ENCODE results near the gene FAM241B.

FAM241B gene

GRCh38 chr10:69663369-69663947 is 33.4 kb downstream of the FAM241B start:
- DNase-seq: peak in 2 of 3 donors; percentile 5 to 10
- CTCF ChIA-PET: interaction anchor here (1.2 to 1.3 kb wide), 2 partner anchors 10 to 11 kb away, joined by 3 to 6 read pairs; no protein-coding TSS in a partner anchor
- POLR2A ChIA-PET: no interaction called here
- Histone ChIP-seq H3K9me3 (ENCODE audit: control extremely low read depth in 1 of 5, control insufficient read depth in 4 of 5, insufficient read depth in 2 of 5, low read depth in 1 of 5, low read length in 4 of 5) (no peaks in the 10 kb centered on the region), H3K27me3 (replicated peaks in 2 of 5; ENCODE audit: control insufficient read depth in 4 of 5, insufficient read depth in 5 of 5, low read length in 4 of 5) (peaks cover 0 to 14% (median 8%) of the 10 kb centered on the region in 5 experiments), H3K4me1 (ENCODE audit: control extremely low read depth in 1 of 4, control insufficient read depth in 4 of 4, insufficient read depth in 4 of 4, low read length in 3 of 4) (peaks cover 0 to 2% (median 0%) of the 10 kb centered on the region in 4 experiments), H3K36me3 (ENCODE audit: control insufficient read depth in 4 of 4, insufficient read depth in 4 of 4, low read length in 3 of 4) (no peaks in the 10 kb centered on the region), H3K27ac (ENCODE audit: insufficient read depth in 1 of 2, low read depth in 1 of 2, low read length in 2 of 2, poor library complexity in 1 of 2, severe bottlenecking in 2 of 2) (no peak overlapping the region), H3K4me3 (ENCODE audit: control insufficient read depth in 1 of 7, extremely low read depth in 1 of 7, insufficient read depth in 4 of 7, low read depth in 2 of 7, low read length in 6 of 7) (no peak overlapping the region)
- 97% methylated on average over 8 of the region's 9 CpGs for WGBS (ENCODE audit: insufficient coverage)

GRCh38 chr10:69665474-69666320 is 35.6 kb downstream of the FAM241B start:
- no peak overlapping the region for H3K27ac ChIP-seq (ENCODE audit: insufficient read depth in 1 of 2, low read depth in 1 of 2, low read length in 2 of 2, poor library complexity in 1 of 2, severe bottlenecking in 2 of 2)
- CTCF ChIA-PET: interaction anchor here (0.9 kb wide), 1 partner anchor 11 kb away, joined by 3 read pairs; no protein-coding TSS in a partner anchor
- no peaks in the 10 kb centered on the region for H3K9me3 ChIP-seq (ENCODE audit: control extremely low read depth in 1 of 5, control insufficient read depth in 4 of 5, insufficient read depth in 2 of 5, low read depth in 1 of 5, low read length in 4 of 5)
- peaks cover 0 to 2% (median 0%) of the 10 kb centered on the region in 4 experiments for H3K4me1 ChIP-seq (ENCODE audit: control extremely low read depth in 1 of 4, control insufficient read depth in 4 of 4, insufficient read depth in 4 of 4, low read length in 3 of 4)
- H3K36me3 ChIP-seq (ENCODE audit: control insufficient read depth in 4 of 4, insufficient read depth in 4 of 4, low read length in 3 of 4): no peaks in the 10 kb centered on the region
- WGBS (ENCODE audit: insufficient coverage): 84% methylated on average over 17 of the region's 17 CpGs
- no peak overlapping the region for H3K4me3 ChIP-seq (ENCODE audit: control insufficient read depth in 1 of 7, extremely low read depth in 1 of 7, insufficient read depth in 4 of 7, low read depth in 2 of 7, low read length in 6 of 7)
- H3K27me3 ChIP-seq (replicated peaks in 2 of 5; ENCODE audit: control insufficient read depth in 4 of 5, insufficient read depth in 5 of 5, low read length in 4 of 5): peaks cover 0 to 21% (median 8%) of the 10 kb centered on the region in 5 experiments
- POLR2A ChIA-PET: no interaction called here
- DNase-seq: no peak

- DNase-seq: no peak
- H3K27me3 ChIP-seq (replicated peaks in 2 of 5; ENCODE audit: control insufficient read depth in 4 of 5, insufficient read depth in 5 of 5, low read length in 4 of 5): peaks cover 0 to 21% (median 8%) of the 10 kb centered on the region in 5 experiments
- no peak overlapping the region for H3K27ac ChIP-seq (ENCODE audit: insufficient read depth in 1 of 2, low read depth in 1 of 2, low read length in 2 of 2, poor library complexity in 1 of 2, severe bottlenecking in 2 of 2)
- peaks cover 0 to under 1% (median 0%) of the 10 kb centered on the region in 4 experiments for H3K4me1 ChIP-seq (ENCODE audit: control extremely low read depth in 1 of 4, control insufficient read depth in 4 of 4, insufficient read depth in 4 of 4, low read length in 3 of 4)
- WGBS (ENCODE audit: insufficient coverage): 100% methylated on average over 3 of the region's 4 CpGs
- H3K4me3 ChIP-seq (ENCODE audit: control insufficient read depth in 1 of 7, extremely low read depth in 1 of 7, insufficient read depth in 4 of 7, low read depth in 2 of 7, low read length in 6 of 7): no peak overlapping the region
- H3K36me3 ChIP-seq (ENCODE audit: control insufficient read depth in 4 of 4, insufficient read depth in 4 of 4, low read length in 3 of 4): no peaks in the 10 kb centered on the region
- CTCF ChIA-PET: interaction anchor here (0.6 to 1.5 kb wide), 2 partner anchors 14 to 30 kb away, joined by 3 to 7 read pairs; no protein-coding TSS in a partner anchor
- POLR2A ChIA-PET: no interaction called here
- no peaks in the 10 kb centered on the region for H3K9me3 ChIP-seq (ENCODE audit: control extremely low read depth in 1 of 5, control insufficient read depth in 4 of 5, insufficient read depth in 2 of 5, low read depth in 1 of 5, low read length in 4 of 5)
Observed at GRCh38 chr10:69666756-69667155, 36.7 kb downstream of the FAM241B start.

GRCh38 chr10:69668721-69669120 is 38.7 kb downstream of the FAM241B start:
- Histone ChIP-seq H3K27me3 (replicated peaks in 2 of 5; ENCODE audit: control insufficient read depth in 4 of 5, insufficient read depth in 5 of 5, low read length in 4 of 5) (peaks cover 0 to 23% (median 9%) of the 10 kb centered on the region in 5 experiments), H3K9me3 (ENCODE audit: control extremely low read depth in 1 of 5, control insufficient read depth in 4 of 5, insufficient read depth in 2 of 5, low read depth in 1 of 5, low read length in 4 of 5) (no peaks in the 10 kb centered on the region), H3K4me1 (ENCODE audit: control extremely low read depth in 1 of 4, control insufficient read depth in 4 of 4, insufficient read depth in 4 of 4, low read length in 3 of 4) (no peaks in the 10 kb centered on the region), H3K27ac (ENCODE audit: insufficient read depth in 1 of 2, low read depth in 1 of 2, low read length in 2 of 2, poor library complexity in 1 of 2, severe bottlenecking in 2 of 2) (no peak overlapping the region), H3K4me3 (ENCODE audit: control insufficient read depth in 1 of 7, extremely low read depth in 1 of 7, insufficient read depth in 4 of 7, low read depth in 2 of 7, low read length in 6 of 7) (no peak overlapping the region), H3K36me3 (ENCODE audit: control insufficient read depth in 4 of 4, insufficient read depth in 4 of 4, low read length in 3 of 4) (no peaks in the 10 kb centered on the region)
- DNase-seq: no peak
- POLR2A ChIA-PET: no interaction called here
- CTCF ChIA-PET: interaction anchor here (0.8 kb wide), 1 partner anchor 16 kb away, joined by 3 read pairs; no protein-coding TSS in a partner anchor
- WGBS (ENCODE audit: insufficient coverage): 100% methylated on average over 2 of the region's 5 CpGs

- no peaks in the 10 kb centered on the region for H3K36me3 ChIP-seq (ENCODE audit: control insufficient read depth in 4 of 4, insufficient read depth in 4 of 4, low read length in 3 of 4)
- H3K4me3 ChIP-seq (ENCODE audit: control insufficient read depth in 1 of 7, extremely low read depth in 1 of 7, insufficient read depth in 4 of 7, low read depth in 2 of 7, low read length in 6 of 7): no peak overlapping the region
- 96% methylated on average over 4 of the region's 4 CpGs for WGBS (ENCODE audit: insufficient coverage)
- ChIA-PET CTCF (interaction anchor here (0.8 kb wide), 1 partner anchor 16 kb away, joined by 3 read pairs; no protein-coding TSS in a partner anchor), POLR2A (no interaction called here)
- no peaks in the 10 kb centered on the region for H3K9me3 ChIP-seq (ENCODE audit: control extremely low read depth in 1 of 5, control insufficient read depth in 4 of 5, insufficient read depth in 2 of 5, low read depth in 1 of 5, low read length in 4 of 5)
- no peak overlapping the region for H3K27ac ChIP-seq (ENCODE audit: insufficient read depth in 1 of 2, low read depth in 1 of 2, low read length in 2 of 2, poor library complexity in 1 of 2, severe bottlenecking in 2 of 2)
- no peaks in the 10 kb centered on the region for H3K4me1 ChIP-seq (ENCODE audit: control extremely low read depth in 1 of 4, control insufficient read depth in 4 of 4, insufficient read depth in 4 of 4, low read length in 3 of 4)
- DNase-seq: no peak
- peaks cover 0 to 23% (median 9%) of the 10 kb centered on the region in 5 experiments for H3K27me3 ChIP-seq (replicated peaks in 2 of 5; ENCODE audit: control insufficient read depth in 4 of 5, insufficient read depth in 5 of 5, low read length in 4 of 5)
Observed at GRCh38 chr10:69669409-69669808, 39.4 kb downstream of the FAM241B start.

- POLR2A ChIA-PET: no interaction called here
- Histone ChIP-seq H3K4me1 (ENCODE audit: control extremely low read depth in 1 of 4, control insufficient read depth in 4 of 4, insufficient read depth in 4 of 4, low read length in 3 of 4) (no peaks in the 10 kb centered on the region), H3K27ac (ENCODE audit: insufficient read depth in 1 of 2, low read depth in 1 of 2, low read length in 2 of 2, poor library complexity in 1 of 2, severe bottlenecking in 2 of 2) (no peak overlapping the region), H3K36me3 (ENCODE audit: control insufficient read depth in 4 of 4, insufficient read depth in 4 of 4, low read length in 3 of 4) (no peaks in the 10 kb centered on the region), H3K9me3 (ENCODE audit: control extremely low read depth in 1 of 5, control insufficient read depth in 4 of 5, insufficient read depth in 2 of 5, low read depth in 1 of 5, low read length in 4 of 5) (no peaks in the 10 kb centered on the region), H3K27me3 (replicated peaks in 2 of 5; ENCODE audit: control insufficient read depth in 4 of 5, insufficient read depth in 5 of 5, low read length in 4 of 5) (peaks cover 0 to 37% (median 4%) of the 10 kb centered on the region in 5 experiments), H3K4me3 (ENCODE audit: control insufficient read depth in 1 of 7, extremely low read depth in 1 of 7, insufficient read depth in 4 of 7, low read depth in 2 of 7, low read length in 6 of 7) (no peak overlapping the region)
- WGBS (ENCODE audit: insufficient coverage): 93% methylated on average over 2 of the region's 3 CpGs
- no peak for DNase-seq
- CTCF ChIA-PET: interaction anchor here (1.2 to 1.5 kb wide), 3 partner anchors 14 to 37 kb away, joined by 3 read pairs; no protein-coding TSS in a partner anchor
Observed at GRCh38 chr10:69673521-69673920, 43.5 kb downstream of the FAM241B start.

- 94% methylated on average over 2 of the region's 2 CpGs for WGBS (ENCODE audit: insufficient coverage)
- ChIA-PET CTCF (no interaction called here), POLR2A (no interaction called here)
- H3K36me3 ChIP-seq (ENCODE audit: control insufficient read depth in 4 of 4, insufficient read depth in 4 of 4, low read length in 3 of 4): no peaks in the 10 kb centered on the region
- DNase-seq: no peak
- no peaks in the 10 kb centered on the region for H3K4me1 ChIP-seq (ENCODE audit: control extremely low read depth in 1 of 4, control insufficient read depth in 4 of 4, insufficient read depth in 4 of 4, low read length in 3 of 4)
- no peak overlapping the region for H3K4me3 ChIP-seq (ENCODE audit: control insufficient read depth in 1 of 7, extremely low read depth in 1 of 7, insufficient read depth in 4 of 7, low read depth in 2 of 7, low read length in 6 of 7)
- no peaks in the 10 kb centered on the region for H3K9me3 ChIP-seq (ENCODE audit: control extremely low read depth in 1 of 5, control insufficient read depth in 4 of 5, insufficient read depth in 2 of 5, low read depth in 1 of 5, low read length in 4 of 5)
- H3K27ac ChIP-seq (ENCODE audit: insufficient read depth in 1 of 2, low read depth in 1 of 2, low read length in 2 of 2, poor library complexity in 1 of 2, severe bottlenecking in 2 of 2): no peak overlapping the region
- peaks cover 0 to 33% (median 4%) of the 10 kb centered on the region in 5 experiments for H3K27me3 ChIP-seq (replicated peaks in 2 of 5; ENCODE audit: control insufficient read depth in 4 of 5, insufficient read depth in 5 of 5, low read length in 4 of 5)
Observed at GRCh38 chr10:69674786-69675185, 44.7 kb downstream of the FAM241B start.

All from common myeloid progenitor, CD34-positive (primary cell).